Measurements from ENCODE around the gene NRDE2.

The NRDE2 gene, protein sequence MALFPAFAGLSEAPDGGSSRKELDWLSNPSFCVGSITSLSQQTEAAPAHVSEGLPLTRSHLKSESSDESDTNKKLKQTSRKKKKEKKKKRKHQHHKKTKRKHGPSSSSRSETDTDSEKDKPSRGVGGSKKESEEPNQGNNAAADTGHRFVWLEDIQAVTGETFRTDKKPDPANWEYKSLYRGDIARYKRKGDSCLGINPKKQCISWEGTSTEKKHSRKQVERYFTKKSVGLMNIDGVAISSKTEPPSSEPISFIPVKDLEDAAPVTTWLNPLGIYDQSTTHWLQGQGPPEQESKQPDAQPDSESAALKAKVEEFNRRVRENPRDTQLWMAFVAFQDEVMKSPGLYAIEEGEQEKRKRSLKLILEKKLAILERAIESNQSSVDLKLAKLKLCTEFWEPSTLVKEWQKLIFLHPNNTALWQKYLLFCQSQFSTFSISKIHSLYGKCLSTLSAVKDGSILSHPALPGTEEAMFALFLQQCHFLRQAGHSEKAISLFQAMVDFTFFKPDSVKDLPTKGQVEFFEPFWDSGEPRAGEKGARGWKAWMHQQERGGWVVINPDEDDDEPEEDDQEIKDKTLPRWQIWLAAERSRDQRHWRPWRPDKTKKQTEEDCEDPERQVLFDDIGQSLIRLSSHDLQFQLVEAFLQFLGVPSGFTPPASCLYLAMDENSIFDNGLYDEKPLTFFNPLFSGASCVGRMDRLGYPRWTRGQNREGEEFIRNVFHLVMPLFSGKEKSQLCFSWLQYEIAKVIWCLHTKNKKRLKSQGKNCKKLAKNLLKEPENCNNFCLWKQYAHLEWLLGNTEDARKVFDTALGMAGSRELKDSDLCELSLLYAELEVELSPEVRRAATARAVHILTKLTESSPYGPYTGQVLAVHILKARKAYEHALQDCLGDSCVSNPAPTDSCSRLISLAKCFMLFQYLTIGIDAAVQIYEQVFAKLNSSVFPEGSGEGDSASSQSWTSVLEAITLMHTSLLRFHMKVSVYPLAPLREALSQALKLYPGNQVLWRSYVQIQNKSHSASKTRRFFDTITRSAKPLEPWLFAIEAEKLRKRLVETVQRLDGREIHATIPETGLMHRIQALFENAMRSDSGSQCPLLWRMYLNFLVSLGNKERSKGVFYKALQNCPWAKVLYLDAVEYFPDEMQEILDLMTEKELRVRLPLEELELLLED

DNA sequence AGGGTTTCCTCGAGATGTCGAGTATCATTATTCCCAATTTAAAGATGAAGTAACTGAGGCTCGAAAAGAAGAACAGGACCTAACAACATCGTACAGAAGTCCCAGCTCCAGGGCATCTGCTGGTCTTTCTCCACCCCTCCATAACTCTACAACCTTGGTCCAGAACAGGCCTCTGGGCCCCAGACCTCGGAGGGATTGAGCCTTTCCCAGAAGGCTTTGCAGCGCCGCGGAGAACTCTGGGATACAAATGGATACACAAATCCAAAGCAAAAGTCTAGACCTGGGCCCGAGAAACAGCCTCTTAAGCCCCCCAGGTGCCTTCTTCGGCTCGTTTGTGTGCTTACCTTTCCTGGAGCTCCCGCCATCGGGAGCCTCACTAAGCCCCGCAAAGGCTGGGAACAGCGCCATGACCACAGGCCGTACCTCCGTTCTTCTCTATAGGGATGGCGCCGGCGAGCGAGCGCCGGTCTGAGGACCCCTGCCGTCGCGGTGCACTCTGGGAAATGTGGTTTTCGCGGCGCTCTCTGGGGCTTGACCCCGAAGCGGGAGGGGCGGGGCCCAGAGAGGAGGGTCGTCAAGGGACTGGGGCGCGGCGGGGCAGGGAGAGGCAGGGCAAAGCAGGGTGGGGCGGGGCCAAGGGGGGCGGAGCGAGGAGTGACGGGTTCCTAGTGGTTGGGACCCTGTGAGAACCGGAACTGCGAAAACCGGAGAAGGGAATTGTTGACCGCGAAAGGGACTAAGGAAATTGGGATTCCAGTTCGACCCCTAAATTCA is at the start of gene NRDE2:
Gene NRDE2, minus strand, starts transcription at position 445 of the 774 bp plus-strand sequence. Its CDS starts 37 bp downstream, at position 408.
- DNase-seq: peak; percentile 97

DNA sequence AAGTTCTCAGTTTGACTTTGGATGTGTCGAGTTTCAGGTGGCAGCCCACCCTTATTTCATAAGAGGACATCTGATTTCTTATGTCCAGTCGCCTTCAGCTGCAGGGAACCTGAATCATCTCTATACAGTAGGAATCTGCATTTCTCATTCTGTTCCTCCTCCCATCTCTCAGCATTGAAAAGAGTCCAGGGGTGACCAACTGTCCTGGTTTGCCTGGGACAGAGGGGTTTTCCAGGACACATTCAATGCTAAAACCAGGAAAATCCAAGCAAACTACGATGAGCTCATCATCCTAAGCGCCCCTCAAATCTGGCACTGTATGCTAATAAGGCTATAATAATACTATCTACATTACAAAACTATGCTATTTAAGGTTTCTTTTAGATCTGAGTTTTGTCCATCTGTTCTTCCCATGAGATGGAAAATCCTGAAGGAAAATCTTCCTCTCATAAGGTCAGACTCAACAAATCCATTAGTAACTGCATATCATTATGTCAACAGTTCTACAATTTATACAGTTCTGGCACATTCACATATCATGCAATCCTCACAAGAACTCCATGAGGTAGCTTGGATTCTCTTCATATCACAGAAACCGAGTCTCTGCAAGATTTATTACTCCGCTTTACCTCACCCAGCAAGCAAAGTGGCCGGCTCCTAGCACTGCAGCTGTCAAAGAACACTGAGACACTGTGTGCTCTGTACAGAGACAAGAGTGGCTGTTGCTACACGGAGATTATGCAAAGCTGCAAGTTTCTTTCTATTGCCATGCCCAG is 49.5 kb upstream of the NRDE2 start:
- no peak for DNase-seq

DNA sequence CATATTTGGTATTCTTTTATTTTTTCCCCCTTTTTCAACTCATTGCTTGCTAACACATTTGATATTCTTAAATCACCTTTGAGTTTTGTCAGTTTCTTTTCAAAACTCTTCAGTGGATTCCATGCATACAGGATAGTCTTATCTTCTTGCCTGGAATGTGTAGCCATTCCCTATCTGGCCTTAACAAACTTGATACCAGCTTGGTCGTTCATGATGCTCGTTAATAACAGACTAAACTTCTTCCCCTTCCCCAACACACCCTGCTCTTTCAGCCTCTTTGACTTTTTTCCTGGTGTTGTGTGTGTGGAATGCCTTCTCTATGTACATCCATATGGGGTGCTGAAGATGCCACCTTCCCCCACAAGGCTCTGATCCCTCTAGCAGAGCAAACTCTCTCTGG is 47.4 kb upstream of the NRDE2 start:
- DNase-seq: no peak

DNA sequence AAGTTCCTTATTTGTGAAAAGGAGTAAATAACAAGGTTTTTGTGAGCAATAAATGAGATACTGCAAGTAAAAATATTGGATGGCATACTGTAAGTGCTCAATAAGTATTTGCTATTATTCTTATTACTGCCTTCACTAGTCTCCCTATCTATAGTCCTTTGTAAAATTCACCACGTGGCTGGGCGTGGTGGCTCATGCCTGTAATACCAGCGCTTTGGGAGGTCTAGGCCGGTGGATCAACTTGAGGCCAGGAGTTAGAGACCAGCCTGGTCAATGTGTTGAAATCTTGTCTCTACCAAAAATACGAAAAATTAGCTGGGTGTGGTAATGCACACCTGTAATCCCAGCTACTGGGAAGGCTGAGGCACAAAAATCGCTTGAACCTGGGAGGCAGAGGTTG is 46.5 kb upstream of the NRDE2 start:
- DNase-seq: no peak

DNA sequence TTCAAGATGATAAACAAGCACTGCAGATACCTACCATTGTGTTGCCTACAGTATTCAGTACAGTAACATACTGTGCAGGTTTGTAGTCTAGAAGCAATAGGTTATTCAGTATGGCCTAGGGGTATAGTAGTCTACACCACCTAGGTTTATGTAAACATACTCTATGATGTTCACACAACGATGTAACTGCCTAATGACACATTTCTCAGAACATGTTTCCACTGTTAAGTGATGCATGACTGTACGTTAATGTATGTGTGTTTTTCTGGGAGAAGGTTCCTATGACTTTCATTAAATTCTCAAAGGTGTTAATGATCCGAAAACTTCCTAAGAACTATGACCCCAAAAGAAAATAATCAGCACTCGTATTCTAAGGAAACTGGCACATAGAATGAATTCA is 44.2 kb upstream of the NRDE2 start:
- DNase-seq: no peak

DNA sequence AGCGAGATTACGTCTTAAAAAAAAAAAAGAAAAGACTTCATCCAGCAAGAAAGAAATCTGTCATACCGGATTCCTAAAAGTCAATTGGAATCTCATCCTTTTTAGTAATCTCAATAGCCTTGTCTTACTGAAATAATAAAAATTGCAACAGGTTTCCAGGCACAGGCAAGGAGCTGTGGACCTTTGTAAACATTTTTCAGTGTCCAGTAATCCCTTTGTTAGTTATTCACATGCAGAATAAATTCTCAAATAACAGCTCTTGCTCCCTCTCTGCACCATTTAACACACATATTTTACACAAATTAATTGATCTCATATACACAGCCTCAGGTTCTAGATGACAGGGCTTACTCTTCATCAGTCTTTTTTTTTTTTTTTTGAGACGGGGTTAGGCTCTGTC is 43.1 kb upstream of the NRDE2 start:
- DNase-seq: no peak

DNA sequence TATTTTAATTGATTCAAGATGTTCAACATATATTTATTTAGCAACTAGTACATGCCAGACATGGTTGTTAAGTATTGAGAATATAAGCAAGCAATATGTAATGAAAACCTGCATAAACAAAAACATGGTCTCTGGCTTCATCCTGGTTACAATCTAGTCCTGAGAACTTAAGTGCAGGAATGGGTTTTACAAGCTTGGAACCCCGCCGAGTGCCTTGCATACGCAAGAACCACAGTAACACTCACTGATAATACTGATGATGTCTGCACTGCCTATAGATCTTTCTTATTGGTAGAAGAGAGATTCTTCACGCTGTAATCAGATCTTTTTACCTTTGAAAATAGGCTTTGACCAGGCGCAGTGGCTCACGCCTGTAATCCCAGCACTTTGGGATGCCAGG is 42.1 kb upstream of the NRDE2 start:
- DNase-seq: no peak

DNA sequence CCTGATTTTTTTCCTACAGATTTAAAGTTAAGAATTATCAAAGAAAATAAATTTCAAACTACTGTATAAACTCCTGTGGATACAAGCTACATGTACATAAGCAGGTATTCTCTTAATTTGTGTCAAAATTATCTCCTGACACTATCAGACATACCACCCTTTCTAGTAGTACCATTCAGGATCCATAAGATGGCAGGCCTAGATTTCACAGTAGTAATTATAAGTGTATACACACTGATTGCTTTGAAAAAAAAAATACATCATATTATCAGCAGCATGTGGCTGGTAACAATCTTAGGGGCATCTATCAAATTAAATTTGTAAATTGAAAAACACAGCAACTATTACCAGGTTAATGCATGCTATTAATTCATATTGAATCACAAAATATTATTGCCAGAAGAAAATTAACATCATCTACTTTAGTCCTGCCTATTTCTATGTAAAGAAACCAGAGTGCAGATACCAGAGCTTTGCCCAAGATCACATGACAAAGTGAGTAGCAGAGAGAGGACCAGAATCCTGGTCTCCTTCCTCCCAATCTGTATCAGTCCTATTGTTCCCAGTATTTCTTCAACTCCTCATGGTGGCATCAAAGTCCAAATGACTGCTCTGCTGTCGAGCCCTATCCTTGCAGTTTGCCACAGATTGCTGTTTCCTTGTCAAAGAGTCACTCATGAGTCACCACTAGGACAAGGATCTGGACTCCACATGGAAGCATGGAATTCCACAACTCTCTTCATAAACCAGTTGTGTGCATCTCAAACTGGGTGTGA is 37.4 kb upstream of the NRDE2 start:
- no peak for DNase-seq

DNA sequence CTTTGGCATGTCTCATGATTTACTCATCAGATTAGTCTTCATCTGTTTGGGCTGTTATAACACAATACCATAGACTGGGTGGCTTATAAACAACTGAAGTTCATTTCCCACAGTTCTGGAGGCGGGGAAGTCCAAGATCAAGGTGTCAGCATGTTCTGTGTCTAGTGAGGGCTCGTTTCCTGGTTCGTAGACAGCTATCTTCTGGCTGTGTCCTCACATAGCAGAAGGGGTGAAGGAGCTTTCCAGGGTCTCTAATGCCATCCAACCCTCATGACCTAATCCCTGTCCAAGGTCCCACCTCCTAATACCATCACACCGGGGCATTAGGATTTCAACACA is 30.8 kb upstream of the NRDE2 start:
- DNase-seq: no peak

DNA sequence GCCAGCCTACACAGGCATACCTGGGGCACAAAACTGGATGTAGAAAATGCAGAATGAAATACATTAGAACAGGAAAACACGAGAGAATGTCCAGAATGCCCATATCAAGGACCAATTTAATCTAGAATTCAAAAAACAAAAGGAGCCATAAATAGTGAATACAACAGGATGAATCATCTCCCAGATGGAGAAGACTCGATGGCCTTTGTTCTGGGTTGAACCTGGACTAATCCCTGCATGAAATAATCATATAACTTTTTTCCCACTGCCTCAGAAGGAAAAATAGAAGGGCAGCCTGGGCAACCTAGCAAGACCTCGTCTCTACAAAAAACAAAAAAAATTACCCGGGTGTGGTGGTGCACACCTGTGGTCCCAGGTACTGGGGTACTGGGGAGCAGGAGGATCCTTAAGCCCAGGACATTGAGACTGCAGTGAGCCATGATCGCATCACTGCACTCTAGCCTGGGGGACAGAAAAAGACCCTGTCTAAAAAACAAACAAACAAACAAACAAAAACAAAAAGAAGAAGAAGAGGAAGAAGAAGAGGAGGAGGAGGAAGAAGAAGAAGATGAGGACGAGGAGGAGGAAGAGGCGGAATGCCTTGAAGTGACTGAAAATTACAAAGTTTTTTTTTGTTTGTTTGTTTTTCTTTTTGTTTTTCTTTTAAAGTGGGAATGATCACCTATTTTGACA is 30.3 kb upstream of the NRDE2 start:
- DNase-seq: no peak

DNA sequence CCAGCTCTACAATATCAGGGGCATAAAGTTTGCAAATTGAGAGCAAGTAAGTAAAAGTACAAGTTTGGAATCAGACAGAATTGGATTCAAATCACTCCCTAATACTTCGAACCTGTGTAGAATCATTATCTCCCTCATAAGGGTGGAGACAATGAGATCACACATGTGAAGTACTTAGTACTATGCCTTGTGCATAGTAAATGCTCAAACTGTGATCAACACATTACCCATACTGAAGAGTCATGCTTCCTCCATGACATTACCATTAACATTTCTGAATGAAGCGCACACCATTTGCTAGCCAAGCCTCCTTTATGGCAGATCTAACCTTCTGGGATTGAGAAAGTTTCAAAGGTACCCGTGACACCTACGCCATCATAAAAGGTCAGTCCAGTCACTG is 26.6 kb upstream of the NRDE2 start:
- no peak for DNase-seq

DNA sequence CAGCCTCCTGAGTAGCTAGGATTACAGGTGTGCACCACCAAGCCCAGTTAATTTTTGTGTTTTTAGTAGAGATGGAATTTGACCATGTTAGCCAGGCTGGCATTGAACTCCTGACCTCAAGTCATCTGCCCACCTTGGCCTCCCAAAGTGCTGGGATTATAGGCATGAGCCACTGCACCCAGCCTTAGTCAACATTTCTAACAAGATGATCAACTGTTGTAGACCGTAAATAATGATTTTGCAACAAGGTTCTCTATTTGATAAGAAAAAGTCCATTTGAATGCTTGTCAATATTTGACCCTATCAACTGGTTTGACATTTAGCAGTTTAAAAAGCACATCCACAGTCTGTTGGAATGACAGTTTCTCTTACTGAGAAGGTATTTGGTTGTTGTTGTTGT is 25.2 kb upstream of the NRDE2 start:
- DNase-seq: no peak

DNA sequence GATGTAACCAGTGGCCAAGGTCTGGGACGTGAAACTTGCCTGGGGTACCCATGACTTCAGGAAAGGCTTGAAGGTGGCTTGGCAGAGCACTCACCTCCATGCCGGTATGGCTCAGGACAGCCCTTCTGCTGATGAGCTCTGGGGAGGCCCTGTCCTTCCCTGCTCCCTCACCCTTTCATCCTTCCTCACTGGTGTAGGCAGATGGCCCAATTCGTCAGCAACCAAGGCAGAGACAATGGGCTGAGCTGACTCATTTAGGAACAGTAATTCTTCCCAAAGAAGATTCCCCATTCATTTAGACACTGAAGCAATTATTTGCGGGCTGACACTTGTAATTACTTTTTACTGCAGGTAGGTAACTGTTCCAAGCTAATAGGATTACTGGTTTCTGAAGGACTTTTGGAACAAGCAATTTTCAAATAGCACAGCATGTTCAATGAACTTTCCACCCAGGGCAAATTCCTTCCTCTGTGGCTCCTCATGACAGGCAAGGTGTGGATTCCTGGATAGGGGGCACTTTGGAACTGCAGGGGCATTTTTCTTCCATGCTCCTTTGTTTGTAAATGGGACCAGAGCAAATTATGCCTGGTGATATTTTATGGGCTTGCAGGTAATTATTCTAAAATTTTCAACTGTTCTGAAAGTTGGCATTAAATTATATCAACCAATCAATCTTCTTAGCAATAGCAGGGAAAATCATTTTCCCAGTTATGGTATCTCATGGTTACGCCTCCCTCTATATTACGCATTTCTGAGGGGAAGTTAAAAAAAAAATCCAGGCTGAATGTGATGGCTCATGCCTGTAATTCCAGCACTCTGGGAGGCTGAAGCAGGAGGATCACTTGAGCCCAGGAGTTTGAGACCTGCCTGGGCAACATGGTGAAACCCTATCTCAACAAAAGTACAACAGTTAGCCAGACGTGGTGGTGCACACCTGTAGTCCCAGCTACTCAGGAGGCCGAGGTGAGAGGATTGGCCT is 24.1 kb upstream of the NRDE2 start:
- no peak for DNase-seq

DNA sequence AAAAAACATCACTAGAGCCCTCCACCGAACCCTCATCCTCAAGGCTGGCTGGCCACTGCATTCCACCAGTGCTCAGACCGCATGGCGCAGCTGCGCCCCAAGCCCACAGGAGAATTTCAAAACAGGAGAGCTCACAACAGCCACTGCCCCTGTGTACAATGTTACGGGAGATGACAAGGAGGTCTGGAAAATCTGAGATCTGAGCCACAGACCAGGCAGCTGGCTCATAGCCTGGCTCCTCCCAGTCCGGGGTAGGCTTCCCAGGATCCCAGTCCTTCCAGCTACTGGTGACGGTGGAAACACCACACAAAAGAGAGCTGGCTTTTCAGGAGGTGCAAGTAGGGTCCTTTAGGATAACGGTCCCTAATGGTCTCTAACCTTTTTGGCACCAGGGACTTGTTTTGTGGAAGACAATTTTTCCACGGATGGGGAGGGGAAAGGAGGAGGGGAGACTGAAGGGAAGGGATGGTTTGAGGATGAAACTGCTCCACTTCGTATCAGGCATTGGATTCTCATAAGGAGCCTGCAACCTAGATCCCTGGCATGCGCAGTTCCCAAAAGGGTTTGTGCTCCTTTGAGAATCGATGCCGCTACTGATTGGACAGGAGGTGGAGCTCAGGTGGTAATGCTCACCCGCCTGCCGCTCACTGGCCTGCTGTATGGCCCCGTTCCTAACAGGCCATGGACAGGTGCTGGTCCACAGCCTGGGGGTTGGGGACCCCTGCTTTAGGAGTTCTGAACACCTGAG is 23.0 kb upstream of the NRDE2 start:
- no peak for DNase-seq

DNA sequence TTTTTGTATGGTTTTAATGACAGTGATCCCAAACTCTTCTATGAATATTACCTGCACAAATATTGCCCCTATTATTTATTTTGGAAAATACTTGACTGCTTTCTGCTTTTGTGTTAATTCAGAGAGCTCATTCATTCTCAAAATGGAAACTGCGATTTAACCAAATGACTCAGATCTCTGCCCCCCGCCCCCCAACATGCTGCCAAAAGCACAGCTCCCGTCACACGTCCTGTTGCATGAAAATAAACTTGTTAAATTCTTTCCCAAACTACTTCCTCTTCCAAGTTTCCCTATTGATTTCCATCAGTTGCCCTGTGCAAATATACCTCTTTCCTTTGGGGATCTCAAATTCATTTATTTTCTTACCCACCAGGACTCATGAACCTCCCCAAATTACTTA is 18.0 kb upstream of the NRDE2 start:
- DNase-seq: no peak

DNA sequence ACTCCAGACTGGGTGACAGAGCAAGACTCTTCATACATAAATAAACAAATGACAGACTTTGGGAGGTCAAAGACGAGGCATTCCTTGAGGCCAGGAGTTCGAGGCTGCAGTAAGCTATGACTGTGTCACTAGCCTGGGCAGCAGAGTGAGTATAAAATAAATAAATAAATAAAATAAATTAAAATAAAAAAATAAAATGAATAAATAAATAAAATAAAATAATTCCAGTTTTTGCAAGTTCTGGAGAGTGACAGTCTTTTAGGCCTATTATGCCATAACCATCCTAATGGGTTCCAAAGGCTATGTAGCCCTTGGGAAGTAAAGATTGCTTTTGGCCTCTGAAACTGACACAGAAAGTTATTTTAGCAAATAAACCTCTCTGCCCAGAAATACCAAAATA is 16.5 kb upstream of the NRDE2 start:
- no peak for DNase-seq

DNA sequence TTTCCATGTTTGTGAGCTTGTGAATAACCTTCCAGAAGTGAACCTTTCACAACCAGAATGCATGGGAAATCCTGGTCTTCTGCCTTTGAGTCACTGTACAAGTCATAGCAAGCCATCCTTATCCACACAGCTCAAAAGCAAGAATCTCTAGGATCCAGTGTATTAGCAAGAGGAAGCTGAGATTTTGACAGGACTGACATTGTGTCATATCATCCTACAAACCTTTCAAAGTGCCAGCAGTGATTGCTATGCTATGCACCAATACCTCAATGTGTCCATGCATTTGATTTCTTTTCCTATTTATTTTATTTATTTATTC is 13.5 kb upstream of the NRDE2 start:
- no peak for DNase-seq

DNA sequence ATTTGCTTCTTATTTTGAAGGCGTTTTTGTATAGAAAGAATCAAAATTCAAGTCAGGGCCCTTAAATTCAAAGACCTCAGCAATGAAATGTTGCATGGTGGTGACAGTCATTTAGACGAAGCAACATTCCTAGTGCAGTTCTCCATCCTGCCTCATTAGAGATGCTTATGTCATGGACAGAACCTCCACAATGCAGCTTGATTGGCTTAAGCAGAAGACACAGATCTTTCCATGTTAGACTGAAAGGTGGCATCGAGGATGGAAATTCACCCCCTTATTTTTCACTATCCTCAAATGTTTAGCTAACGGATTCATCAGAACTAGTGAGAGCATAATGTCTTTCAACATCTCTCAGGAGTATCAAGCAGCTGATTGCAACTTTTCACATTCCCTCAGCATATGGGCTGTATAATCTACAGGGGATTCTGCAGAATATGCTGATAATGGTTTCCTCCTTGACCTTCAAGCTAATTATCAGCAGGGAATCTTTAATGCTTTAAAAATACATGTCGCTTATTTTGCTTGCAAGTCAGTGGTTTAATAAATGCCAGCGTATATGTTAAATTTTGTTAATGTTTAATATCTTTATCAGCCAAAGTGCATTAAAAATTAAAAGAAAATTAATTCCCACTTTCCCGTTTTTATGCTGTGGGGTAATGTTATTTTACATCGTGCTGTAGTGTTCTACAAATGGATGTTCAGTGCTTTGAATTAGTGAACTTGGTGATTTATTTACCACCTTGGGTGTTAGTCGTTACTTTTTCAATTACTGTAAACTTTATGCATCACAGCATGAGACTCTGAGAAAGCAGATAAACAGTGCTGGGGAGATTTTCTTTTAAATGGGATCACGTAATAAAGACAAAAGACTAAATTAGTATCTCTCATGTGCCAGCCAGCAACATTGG is 12.8 kb upstream of the NRDE2 start:
- no peak for DNase-seq

All from activated naive CD4-positive, alpha-beta T cell treated with Interleukin-2 at 50 U/mL for 16 hours (primary cell).